GM19372 (cell line): ENCODE data around the gene TOPORS.
"Not testable (repeated sequence)": the region's sequence is repeated elsewhere in the genome, so short reads cannot be mapped to it uniquely, and the experiment has no call there.

ENCODE experiments used
- ATAC-seq: cut with Tn5 transposase; IDR thresholded peaks from one replicate; pipeline ENCODE4 v1.9.1; 2021; ENCODE audit warnings: mild to moderate bottlenecking, low read depth, moderate library complexity; ENCODE audit not compliant: unreplicated experiment

Gene TOPORS

GRCh38 chr9:32552172-32552872 is at the start of gene TOPORS, which contains the start of gene SMIM27:
Gene TOPORS (minus strand): TSS chr9:32552586. CDS start chr9:32552436, 150 bp downstream.
Gene SMIM27 (plus strand): TSS chr9:32552327. CDS start chr9:32552435, 108 bp downstream.
- peak; percentile 60 for ATAC-seq

DNA sequence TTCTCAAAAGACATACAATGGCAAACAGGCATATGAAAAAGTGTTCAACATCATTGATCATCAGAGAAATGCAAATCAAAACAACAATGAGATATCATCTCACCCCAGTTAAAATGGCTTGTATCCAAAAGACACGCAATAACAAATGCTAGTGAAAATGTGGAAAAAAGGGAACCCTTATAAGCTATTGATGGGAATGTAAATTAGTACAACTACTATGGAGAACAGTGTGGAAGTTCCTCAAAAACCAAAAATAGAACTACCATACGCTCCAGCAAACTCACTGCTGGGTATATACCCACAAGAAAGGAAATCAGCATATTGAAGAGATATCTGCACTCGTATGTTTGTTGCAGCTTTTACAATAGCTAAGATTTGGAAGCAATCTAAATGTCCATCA is 46.6 kb upstream of the TOPORS start:
- ATAC-seq: not testable (repeated sequence)

DNA sequence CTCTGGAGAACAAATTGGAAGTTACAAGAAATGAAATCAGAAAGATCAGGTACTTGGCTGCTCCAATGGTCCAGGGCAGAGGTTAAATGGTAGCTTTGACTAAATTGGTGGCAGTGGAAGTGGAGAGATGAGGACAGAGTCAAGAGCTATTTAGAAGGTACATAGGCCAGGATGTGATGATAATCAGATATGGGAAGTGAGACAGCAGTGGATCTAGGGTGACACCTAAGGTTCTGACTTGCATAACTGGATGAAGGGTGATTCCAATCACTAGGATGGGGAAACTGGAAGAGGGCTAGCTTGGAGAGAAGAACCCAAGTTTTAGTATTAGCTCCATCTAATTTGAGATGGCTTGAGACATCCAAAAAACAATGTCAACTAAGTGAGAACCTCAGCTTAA is 44.5 kb upstream of the TOPORS start:
- no peak for ATAC-seq

DNA sequence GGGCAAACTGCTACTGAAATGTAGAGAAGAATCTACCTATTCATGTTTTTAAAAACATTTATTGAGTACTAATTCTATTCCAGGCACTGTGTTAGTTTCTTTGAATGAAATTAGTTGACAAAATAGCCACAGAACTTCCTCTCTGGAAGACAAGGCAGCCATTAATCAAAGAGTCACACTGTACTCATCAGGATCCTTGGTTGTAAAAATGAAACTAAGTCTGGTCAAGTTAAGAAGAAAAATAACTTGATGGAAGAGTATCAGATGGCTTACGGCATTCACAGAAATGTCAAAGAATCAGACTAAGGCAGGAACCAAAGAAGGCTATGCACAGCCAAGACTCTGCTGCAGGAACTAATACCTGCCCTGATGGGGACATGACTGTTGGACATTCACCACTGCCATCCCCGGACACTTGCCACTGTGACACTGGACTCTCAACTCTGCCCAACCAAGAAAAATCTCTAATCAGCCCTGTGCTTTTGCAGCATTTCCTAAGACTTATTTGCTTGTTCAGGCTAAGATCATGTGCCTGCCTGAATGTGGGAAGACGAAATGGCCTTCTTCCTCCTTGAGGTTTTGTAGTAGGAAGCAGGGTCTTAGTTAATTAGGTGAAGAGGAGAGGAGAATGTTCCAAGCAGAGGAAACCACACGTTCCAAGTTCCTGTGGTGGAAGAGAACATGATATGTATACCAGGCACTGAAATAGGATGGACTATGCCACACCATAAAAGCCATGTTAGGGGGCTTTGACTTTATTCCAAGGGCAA is 43.9 kb upstream of the TOPORS start:
- no peak for ATAC-seq

GRCh38 chr9:32590898-32591297 is 38.5 kb upstream of the TOPORS start:
- ATAC-seq: no peak

DNA sequence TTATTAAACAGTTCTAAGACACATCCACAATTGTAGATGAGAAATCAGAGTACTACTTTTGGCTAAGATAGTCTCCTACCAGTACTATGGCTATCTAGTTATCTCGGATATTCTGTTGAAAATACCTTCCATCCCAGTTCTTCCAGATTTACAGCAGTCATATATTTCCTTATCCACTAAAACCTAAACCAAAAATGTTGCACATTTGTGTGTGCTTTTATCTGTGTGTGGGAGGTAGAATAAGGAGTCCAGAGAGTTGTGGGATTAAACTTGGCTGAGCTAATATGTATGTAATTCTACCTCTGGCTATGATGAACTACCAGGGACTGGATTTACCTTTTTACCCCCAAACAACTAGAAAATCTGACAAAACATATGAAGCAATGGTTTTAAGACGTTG is 38.1 kb upstream of the TOPORS start:
- ATAC-seq: no peak

DNA sequence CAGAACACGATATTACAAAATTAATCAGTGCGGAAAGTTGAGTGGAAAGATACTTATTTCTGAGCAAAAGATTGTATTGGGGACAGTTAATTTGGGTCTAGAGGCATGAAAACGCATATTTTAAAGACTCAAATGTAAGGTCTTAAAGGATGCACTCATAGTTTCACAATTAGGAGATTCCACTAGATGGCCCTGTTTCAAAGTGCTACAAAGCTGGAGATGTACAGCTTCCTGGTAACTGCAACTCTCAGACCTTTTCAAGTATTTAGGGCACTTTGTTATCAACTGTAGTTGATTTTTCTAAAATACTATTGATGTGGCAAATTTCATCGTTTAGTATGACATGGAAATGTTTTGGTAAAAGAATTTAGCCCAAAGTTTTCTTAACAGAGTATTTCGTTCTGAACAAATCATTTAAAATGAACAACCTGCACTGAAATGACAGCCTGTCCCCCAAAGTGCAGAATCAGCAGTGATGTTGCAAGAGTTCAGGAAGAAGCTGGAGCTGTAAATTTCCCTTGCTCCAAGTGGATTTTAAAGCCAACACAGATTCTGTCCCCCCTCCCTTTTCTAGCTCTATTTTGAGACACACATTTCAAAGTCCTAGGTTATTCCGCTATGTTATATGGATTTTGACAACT is 36.8 kb upstream of the TOPORS start:
- ATAC-seq: no peak

GRCh38 chr9:32587901-32588300 is 35.5 kb upstream of the TOPORS start:
- no peak for ATAC-seq

DNA sequence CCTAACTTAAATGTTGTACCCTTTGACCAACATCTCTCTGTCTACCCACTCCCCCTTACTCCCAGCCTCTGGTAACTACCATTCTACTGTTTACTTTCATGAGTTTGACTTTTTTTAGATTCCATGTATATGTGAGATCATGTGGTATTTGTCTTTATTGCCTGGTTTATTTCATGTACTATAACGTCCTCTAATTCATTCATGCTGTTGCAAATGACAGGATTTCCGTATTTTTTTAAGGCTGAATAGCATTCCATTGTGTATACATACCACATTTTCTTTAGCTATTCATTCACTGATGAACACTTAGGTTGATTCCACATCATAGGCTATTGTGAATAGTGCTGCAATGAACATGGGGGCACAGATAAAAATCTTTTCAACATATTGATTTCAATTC is 32.4 kb upstream of the TOPORS start:
- ATAC-seq: no peak

- no peak for ATAC-seq
Measured at GRCh38 chr9:32581512-32582143, 29.2 kb upstream of the TOPORS start.

GRCh38 chr9:32580631-32581300 is 28.4 kb upstream of the TOPORS start:
- no peak for ATAC-seq

DNA sequence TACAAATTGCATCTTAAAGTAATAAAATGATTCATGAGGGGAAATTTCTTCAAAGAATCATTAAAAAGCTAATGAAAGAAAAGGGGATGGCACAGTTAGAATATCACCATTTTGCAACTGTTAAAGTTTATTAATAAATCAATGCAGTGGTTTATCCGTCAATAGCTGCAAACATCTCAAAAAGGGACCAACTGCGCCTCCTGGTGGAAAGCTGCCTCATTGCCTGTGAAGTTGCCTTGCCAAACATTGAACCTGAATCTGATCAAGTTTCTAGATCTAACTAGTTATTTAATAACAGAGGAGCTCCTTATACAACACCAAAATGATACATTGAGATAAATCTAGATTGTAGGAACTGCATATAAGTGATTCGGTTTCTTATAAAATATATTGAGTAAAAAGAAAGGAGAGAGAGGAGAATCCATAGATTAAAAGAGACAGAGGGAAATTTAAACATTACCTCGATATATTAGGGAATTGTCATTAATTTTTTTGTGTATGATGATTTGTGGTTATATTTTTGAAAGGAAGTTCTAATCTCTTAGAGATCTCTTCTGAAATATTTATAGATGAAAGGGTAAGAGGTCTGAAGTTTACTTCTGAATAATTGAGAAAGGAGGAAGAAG is 27.4 kb upstream of the TOPORS start:
- peak; percentile 63 for ATAC-seq

DNA sequence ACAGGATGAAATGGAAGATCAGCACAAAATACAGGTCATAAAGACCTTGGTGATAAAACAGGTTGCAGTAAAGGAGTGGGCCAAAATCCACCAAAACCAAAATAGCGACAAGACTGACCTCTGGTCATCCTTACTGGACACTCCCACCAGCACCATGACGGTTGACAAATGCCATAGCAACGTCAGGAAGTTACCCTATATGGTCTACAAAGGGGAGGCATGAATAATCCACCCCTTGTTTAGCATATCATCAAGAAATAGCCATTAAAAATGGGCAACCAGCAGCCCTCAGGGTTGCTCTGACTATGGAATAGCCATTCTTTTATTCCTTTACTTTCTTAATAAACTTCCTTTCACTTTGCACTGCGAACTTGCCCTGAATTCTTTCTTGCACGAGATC is 26.6 kb upstream of the TOPORS start:
- ATAC-seq: no peak

- no peak for ATAC-seq
Measured at GRCh38 chr9:32577316-32577715, 24.9 kb upstream of the TOPORS start.

DNA sequence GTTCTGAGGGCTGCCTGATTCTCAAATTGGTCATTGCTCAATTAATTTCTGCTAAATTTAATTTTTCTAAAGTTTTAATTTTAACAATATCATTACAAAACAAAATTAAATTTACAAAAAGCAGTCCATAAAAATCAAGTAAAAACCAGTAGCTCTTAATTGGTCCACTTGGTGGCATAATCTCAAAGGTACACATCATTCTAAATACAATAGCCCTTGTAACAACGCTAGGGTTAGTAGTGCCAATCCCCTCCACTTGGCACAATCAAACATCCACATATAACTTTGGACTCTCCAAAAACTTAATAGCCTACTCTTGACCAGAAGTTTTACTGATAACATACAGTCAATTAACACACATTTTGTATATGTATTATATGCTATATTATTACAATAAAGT is 22.5 kb upstream of the TOPORS start:
- no peak for ATAC-seq

- no peak for ATAC-seq
Measured at GRCh38 chr9:32573821-32574220, 21.4 kb upstream of the TOPORS start.

GRCh38 chr9:32572900-32573523 is 20.6 kb upstream of the TOPORS start, which contains the start of gene NDUFB6:
Gene NDUFB6 (minus strand): TSS chr9:32573159. CDS start chr9:32573060, 99 bp downstream.
- ATAC-seq: peak; percentile 81

GRCh38 chr9:32571969-32572899 is 19.8 kb upstream of the TOPORS start:
- ATAC-seq: peak; percentile 80
